Measurements from ENCODE around the gene PTTG1IP.

- TF ChIP-seq POLR2A (IDR thresholded peaks at IDR 0.05) (no peak), CTCF (IDR thresholded peaks at IDR 0.05) (no peak)
Observed at GRCh38 chr21:44831227-44831860, 42.1 kb downstream of the PTTG1IP start.

Measured in testis (tissue), 2 donors.